Measurements from ENCODE around the gene FAM163A. TPM values are rescaled to one million over a fixed set of nuclear protein-coding genes. Genes with fewer than 3 reads are reported as not detected.

Gene FAM163A
- total and polyA plus RNA-seq, 7 donors, result 0.36 to 2.4 (median 1.2) TPM; not detected in 1

DNA sequence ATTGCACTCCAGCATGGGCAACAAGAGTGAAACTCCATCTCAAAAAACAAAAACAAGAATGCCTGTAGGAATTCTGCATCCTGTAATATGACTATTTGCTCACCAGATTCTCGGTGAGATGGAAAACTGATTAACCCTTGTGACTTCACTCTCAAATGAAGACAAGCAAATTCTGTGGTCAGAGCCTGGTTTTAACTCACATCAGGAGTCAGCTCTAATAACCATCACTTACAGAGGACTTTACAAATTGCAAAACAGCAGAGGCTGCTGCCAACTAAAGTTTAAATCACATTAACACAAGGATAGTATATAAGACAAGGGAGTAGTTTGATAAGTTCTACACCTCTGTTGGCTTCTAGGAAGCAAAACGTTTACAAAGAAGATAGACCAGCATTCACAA lies 35.7 kb upstream of the FAM163A start:
- Histone ChIP-seq H3K4me3 (no peak overlapping the region), H3K9me3 (no peaks in the 10 kb centered on the region), H3K27me3 (no peaks in the 10 kb centered on the region), H3K36me3 (no peaks in the 10 kb centered on the region), H3K27ac (no peak overlapping the region), H3K4me1 (peaks cover 0 to 18% (median 14%) of the 10 kb centered on the region in 4 donors)
- TF ChIP-seq EP300 (IDR thresholded peaks at IDR 0.05), result no peak
- TF ChIP-seq POLR2AphosphoS5 (IDR thresholded peaks at IDR 0.05), result no peak
- TF ChIP-seq, protein P1, sequence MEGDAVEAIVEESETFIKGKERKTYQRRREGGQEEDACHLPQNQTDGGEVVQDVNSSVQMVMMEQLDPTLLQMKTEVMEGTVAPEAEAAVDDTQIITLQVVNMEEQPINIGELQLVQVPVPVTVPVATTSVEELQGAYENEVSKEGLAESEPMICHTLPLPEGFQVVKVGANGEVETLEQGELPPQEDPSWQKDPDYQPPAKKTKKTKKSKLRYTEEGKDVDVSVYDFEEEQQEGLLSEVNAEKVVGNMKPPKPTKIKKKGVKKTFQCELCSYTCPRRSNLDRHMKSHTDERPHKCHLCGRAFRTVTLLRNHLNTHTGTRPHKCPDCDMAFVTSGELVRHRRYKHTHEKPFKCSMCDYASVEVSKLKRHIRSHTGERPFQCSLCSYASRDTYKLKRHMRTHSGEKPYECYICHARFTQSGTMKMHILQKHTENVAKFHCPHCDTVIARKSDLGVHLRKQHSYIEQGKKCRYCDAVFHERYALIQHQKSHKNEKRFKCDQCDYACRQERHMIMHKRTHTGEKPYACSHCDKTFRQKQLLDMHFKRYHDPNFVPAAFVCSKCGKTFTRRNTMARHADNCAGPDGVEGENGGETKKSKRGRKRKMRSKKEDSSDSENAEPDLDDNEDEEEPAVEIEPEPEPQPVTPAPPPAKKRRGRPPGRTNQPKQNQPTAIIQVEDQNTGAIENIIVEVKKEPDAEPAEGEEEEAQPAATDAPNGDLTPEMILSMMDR (IDR thresholded peaks at IDR 0.05), result no peak
- no peak for TF ChIP-seq POLR2A (IDR thresholded peaks at IDR 0.05)
- no peak for DNase-seq
- 24 to 67% methylated on average over 2 of the region's 2 CpGs for WGBS, 2 donors
- intact Hi-C loops (cut with DNase I), result no loop called here

DNA sequence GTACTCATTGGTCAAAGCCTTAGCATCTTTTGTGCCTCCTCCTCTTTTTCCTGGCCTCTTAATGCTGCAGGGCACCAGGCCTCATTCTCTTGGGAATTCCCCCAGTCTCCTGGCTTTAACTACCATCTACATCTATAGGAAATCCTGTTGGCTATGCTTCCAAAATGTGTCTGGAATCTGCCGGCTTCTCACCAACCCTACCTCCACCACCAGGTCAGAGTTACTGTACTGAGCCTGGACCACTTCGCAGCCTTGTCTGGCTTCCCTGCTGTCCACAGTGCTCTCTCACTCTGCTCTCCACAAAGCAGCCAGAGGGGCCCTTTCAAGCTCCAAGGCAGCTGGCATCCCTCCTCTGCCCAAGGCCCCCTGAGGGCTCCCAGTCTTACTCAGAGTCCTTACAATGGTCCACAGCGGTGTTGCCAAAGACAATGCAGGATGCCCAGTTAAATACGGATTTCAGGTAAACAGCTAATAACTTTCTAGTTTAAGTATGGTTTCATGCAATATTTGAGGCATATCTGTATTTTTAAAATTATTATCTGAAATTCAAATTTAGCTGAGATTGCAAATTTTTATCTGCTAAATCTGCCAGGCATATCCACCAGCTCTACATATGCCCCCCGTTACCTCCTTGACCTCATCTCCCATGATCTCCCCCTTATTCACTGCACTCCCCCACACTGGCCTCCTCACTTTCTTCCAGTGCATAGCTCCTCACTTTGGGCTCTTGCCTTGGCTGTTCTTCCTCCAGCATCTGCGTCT lies 34.5 kb upstream of the FAM163A start:
- peaks cover 0 to 1% (median 0%) of the 10 kb centered on the region in 4 donors for H3K9me3 ChIP-seq
- H3K4me1 ChIP-seq, result peaks cover 0 to 18% (median 14%) of the 10 kb centered on the region in 4 donors
- WGBS, 2 donors, result 87 to 89% methylated on average over 6 of the region's 6 CpGs
- peak overlapping the region in 1 of 4 donors; percentile 32 for H3K27ac ChIP-seq
- no peak for TF ChIP-seq POLR2AphosphoS5 (IDR thresholded peaks at IDR 0.05)
- intact Hi-C loops (cut with DNase I), result no loop called here
- H3K36me3 ChIP-seq, result no peaks in the 10 kb centered on the region
- H3K27me3 ChIP-seq, result no peaks in the 10 kb centered on the region
- no peak for DNase-seq
- H3K4me3 ChIP-seq, result no peak overlapping the region

DNA sequence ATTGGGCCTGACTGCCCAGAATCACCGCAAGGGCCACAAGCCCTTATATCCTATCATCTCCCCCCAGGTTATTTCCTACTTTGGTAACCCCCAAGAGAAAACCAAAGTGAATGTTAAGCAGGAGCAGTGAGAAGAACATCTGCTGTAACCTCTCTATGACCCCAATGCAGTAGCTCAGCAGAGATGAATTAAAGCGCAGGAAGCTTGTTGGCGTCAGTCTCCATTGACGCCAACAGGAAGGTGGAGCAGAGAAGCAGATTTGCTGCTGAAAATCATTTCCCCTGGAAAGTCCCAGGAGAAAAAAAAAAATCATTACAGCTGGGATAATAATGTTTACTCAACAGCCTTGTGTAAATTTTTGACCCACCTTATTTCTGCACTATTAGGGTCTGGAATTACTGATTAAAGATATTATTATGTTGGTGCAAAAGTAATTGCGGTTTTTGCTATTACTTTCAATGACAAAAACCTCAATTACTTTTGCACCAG lies 33.2 kb upstream of the FAM163A start:
- no peak for DNase-seq
- 21 to 31% methylated on average over 5 of the region's 5 CpGs for WGBS, 2 donors
- TF ChIP-seq POLR2AphosphoS5 (IDR thresholded peaks at IDR 0.05), result peak; percentile 38 to 65 (median 48)
- TF ChIP-seq EP300 (IDR thresholded peaks at IDR 0.05), result peak in 2 of 4 donors; percentile 37 to 40
- TF ChIP-seq, protein P1 (IDR thresholded peaks at IDR 0.05), result no peak
- TF ChIP-seq POLR2A (IDR thresholded peaks at IDR 0.05), result no peak
- Histone ChIP-seq H3K36me3 (no peaks in the 10 kb centered on the region), H3K27me3 (no peaks in the 10 kb centered on the region), H3K4me1 (peaks cover 0 to 18% (median 14%) of the 10 kb centered on the region in 4 donors), H3K27ac (peak overlapping the region in 2 of 4 donors; percentile 32 to 64), H3K4me3 (no peak overlapping the region), H3K9me3 (peaks cover 0 to 12% (median under 1%) of the 10 kb centered on the region in 4 donors)
- intact Hi-C loops (cut with DNase I), result no loop called here

DNA sequence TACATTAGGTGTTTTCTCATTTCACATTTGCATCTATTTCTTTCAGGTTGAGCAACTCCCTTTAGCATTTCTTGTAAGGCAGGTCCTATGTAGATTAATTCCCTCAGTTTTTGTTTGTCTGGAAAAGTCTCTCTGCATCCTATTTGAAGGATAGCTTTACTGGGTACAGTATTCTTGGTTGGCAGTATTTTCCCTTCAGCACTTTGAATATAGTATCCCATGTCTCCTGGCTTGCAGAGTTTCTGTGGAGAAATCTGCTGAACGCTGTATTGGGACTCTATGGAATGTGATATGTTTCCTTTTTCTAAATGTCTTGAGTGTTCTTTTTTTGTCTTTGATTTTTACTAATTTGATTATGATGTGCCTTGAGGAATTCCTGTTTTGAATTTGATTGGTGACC lies 28.9 kb upstream of the FAM163A start:
- intact Hi-C loops (cut with DNase I), result no loop called here
- TF ChIP-seq EP300 (IDR thresholded peaks at IDR 0.05), result no peak
- TF ChIP-seq, protein P1 (IDR thresholded peaks at IDR 0.05), result no peak
- no peak for TF ChIP-seq POLR2A (IDR thresholded peaks at IDR 0.05)
- no peak for TF ChIP-seq POLR2AphosphoS5 (IDR thresholded peaks at IDR 0.05)
- no peak overlapping the region for H3K27ac ChIP-seq
- H3K27me3 ChIP-seq, result no peaks in the 10 kb centered on the region
- H3K4me1 ChIP-seq, result peaks cover 0 to 14% (median 13%) of the 10 kb centered on the region in 4 donors
- peaks cover 0 to 19% (median 8%) of the 10 kb centered on the region in 4 donors for H3K9me3 ChIP-seq
- H3K36me3 ChIP-seq, result no peaks in the 10 kb centered on the region
- DNase-seq, result no peak
- 87 to 91% methylated on average over 1 of the region's 1 CpG for WGBS, 2 donors
- H3K4me3 ChIP-seq, result no peak overlapping the region

DNA sequence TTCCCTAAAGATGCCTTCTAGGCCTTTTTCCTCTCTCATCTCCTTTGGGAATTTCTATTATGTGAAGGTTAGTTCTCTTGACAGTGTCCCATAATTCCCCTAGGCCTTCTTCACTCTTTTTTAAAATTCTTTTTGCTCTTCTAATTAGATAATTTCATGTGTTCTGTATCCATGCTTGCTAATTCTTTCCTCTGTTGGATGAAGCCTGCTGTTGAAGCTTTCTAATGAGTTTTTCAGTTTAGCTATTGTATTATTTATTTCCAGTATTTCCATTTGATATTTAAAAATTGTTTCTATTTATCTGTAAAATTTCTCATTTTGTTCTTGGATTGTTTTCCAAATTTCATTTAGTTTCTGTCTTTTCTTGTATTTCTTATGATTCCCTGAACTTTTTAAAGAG lies 28.5 kb upstream of the FAM163A start:
- Histone ChIP-seq H3K9me3 (peaks cover 0 to 19% (median 8%) of the 10 kb centered on the region in 4 donors), H3K4me3 (no peak overlapping the region)
- TF ChIP-seq POLR2A (IDR thresholded peaks at IDR 0.05), result no peak
- TF ChIP-seq POLR2AphosphoS5 (IDR thresholded peaks at IDR 0.05), result no peak
- TF ChIP-seq, protein P1 (IDR thresholded peaks at IDR 0.05), result no peak
- TF ChIP-seq EP300 (IDR thresholded peaks at IDR 0.05), result no peak

More for the DNA sequence above, 28.5 kb upstream of the FAM163A start:
- Histone ChIP-seq H3K27me3 (no peaks in the 10 kb centered on the region), H3K36me3 (no peaks in the 10 kb centered on the region), H3K4me1 (peaks cover 0 to 11% (median 10%) of the 10 kb centered on the region in 4 donors), H3K27ac (no peak overlapping the region)
- DNase-seq, result no peak
- intact Hi-C loops (cut with DNase I), result no loop called here
